PFSK-1 (cell line): ENCODE results near the gene ITGA8.

Source experiments
- FOXP2 ChIP-seq: optimal IDR thresholded peaks from 2 replicates; pipeline ENCODE3; 2011; ENCODE audit warnings: borderline replicate concordance, control low read depth, inconsistent platforms; ENCODE audit not compliant: insufficient read depth; ENCODE audit errors: extremely low read length, extremely low read depth
- POLR2AphosphoS5 ChIP-seq: IDR thresholded peaks from 2 replicates; pipeline ENCODE4 v1.6.1; 2012; ENCODE audit warnings: low read depth, mild to moderate bottlenecking, control low read depth, low read length, moderate library complexity
- REST ChIP-seq, 2 experiments: IDR thresholded peaks; 2 replicates each; pipeline versions ENCODE4 v1.6.1 to v1.8.0; 2011 to 2012; ENCODE audit warnings: low read depth in 2 of 2, low read length in 2 of 2, control low read depth in 1 of 2, inconsistent platforms in 1 of 2, mild to moderate bottlenecking in 1 of 2, moderate library complexity in 1 of 2; ENCODE audit not compliant: insufficient read depth in 1 of 2
- SIN3A ChIP-seq: IDR thresholded peaks from 2 replicates; pipeline ENCODE4 v1.6.1; 2012; ENCODE audit warnings: mild to moderate bottlenecking, low read length, moderate library complexity, borderline replicate concordance; ENCODE audit not compliant: insufficient read depth
- TAF1 ChIP-seq: IDR thresholded peaks from 2 replicates; pipeline ENCODE4 v1.6.1; 2012; ENCODE audit warnings: low read length, control low read depth, borderline replicate concordance; ENCODE audit not compliant: insufficient read depth

The ITGA8 gene

GRCh38 chr10:15545266-15545665 lies 174.5 kb downstream of the ITGA8 start:
- TF ChIP-seq TAF1 (no peak), REST (IDR thresholded peaks at IDR 0.05; ENCODE audit: insufficient read depth in 1 of 2, low read depth in 2 of 2, low read length in 2 of 2) (no peak), POLR2AphosphoS5 (no peak), SIN3A (no peak), FOXP2 (no peak)

GRCh38 chr10:15543994-15544393 lies 175.7 kb downstream of the ITGA8 start:
- no peak for TF ChIP-seq POLR2AphosphoS5
- no peak for TF ChIP-seq REST (IDR thresholded peaks at IDR 0.05; ENCODE audit: insufficient read depth in 1 of 2, low read depth in 2 of 2, low read length in 2 of 2)
- no peak for TF ChIP-seq SIN3A
- TF ChIP-seq FOXP2, result no peak
- no peak for TF ChIP-seq TAF1

- TF ChIP-seq FOXP2 (no peak), SIN3A (no peak), TAF1 (no peak), REST (IDR thresholded peaks at IDR 0.05; ENCODE audit: insufficient read depth in 1 of 2, low read depth in 2 of 2, low read length in 2 of 2) (no peak), POLR2AphosphoS5 (no peak)
Measured at GRCh38 chr10:15542817-15543216, 176.9 kb downstream of the ITGA8 start.

DNA sequence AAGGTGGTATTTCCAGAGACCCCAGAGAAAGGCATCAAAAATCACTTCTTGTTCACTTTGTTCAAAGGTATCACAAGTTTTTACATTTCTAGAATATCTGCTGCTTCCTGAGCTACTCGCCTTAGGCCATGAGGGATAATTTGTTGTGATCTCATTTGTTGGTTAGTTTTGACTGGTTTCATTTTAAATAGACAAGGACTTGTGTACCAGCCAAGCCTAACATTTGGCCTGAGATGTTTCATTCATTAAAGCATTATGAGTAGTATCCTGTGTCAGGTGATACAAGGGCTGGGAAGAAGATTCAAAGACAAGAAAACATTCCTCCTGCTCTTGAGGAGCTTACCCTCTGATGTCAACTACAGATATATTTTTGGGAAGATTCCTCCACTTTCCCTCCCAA lies 178.3 kb downstream of the ITGA8 start:
- no peak for TF ChIP-seq FOXP2
- no peak for TF ChIP-seq POLR2AphosphoS5
- TF ChIP-seq REST (IDR thresholded peaks at IDR 0.05; ENCODE audit: insufficient read depth in 1 of 2, low read depth in 2 of 2, low read length in 2 of 2), result no peak
- no peak for TF ChIP-seq SIN3A
- TF ChIP-seq TAF1, result no peak

GRCh38 chr10:15540727-15541126 lies 179.0 kb downstream of the ITGA8 start:
- TF ChIP-seq SIN3A, result no peak
- TF ChIP-seq FOXP2, result no peak
- TF ChIP-seq REST (IDR thresholded peaks at IDR 0.05; ENCODE audit: insufficient read depth in 1 of 2, low read depth in 2 of 2, low read length in 2 of 2), result no peak
- no peak for TF ChIP-seq POLR2AphosphoS5
- TF ChIP-seq TAF1, result no peak
